DOHH2 (cell line): Measurements from ENCODE around the gene MTCL1.

Experiments used
- H3F3A ChIP-seq: fragments of 200-600 bp; sonication (generic), shearing (Covaris generic); 2 replicates; pipeline ENCODE4 v1.6.0; 2016; ENCODE audit warnings: antibody characterized with exemption, mild to moderate bottlenecking; ENCODE audit not compliant: control insufficient read depth, insufficient read depth
- H3K27ac ChIP-seq: fragments of 200-600 bp; sonication (generic); 2 replicates; pipeline ENCODE4 v1.5.1; 2014; ENCODE audit warnings: low read depth, mild to moderate bottlenecking, low read length, moderate library complexity
- H3K27me3 ChIP-seq: fragments of 200-600 bp; sonication (generic); 2 replicates; pipeline ENCODE4 v1.6.1; 2014; ENCODE audit warnings: mild to moderate bottlenecking, low read length, mixed read lengths; ENCODE audit not compliant: control insufficient read depth
- H3K36me3 ChIP-seq: fragments of 200-600 bp; sonication (generic); 2 replicates; pipeline ENCODE4 v1.6.1; 2014; ENCODE audit warnings: mild to moderate bottlenecking, low read length, moderate library complexity, mixed read lengths; ENCODE audit not compliant: control insufficient read depth
- H3K4me1 ChIP-seq: fragments of 200-600 bp; sonication (generic); 2 replicates; pipeline ENCODE4 v1.6.1; 2014; ENCODE audit warnings: mild to moderate bottlenecking, low read length, mixed read lengths; ENCODE audit not compliant: control insufficient read depth
- H3K4me2 ChIP-seq: fragments of 200-600 bp; sonication (generic); 2 replicates; pipeline ENCODE4 v1.6.0; 2014; ENCODE audit warnings: mild to moderate bottlenecking, low read length, moderate library complexity
- H3K4me3 ChIP-seq: fragments of 200-600 bp; sonication (generic); 2 replicates; pipeline ENCODE4 v1.5.1; 2014; ENCODE audit warnings: mild to moderate bottlenecking, low read length, mixed read lengths
- H3K79me2 ChIP-seq: fragments of 200-600 bp; sonication (generic); 2 replicates; pipeline ENCODE4 v1.6.1; 2014; ENCODE audit warnings: mild to moderate bottlenecking, low read length, mixed read lengths; ENCODE audit not compliant: control insufficient read depth
- H3K9me2 ChIP-seq: fragments of 200-600 bp; sonication (generic); replicated peaks from 2 replicates; pipeline ENCODE4 v1.6.1; 2014; ENCODE audit warnings: mild to moderate bottlenecking, low read length, mixed read lengths; ENCODE audit not compliant: control insufficient read depth
- H3K9me3 ChIP-seq: fragments of 200-600 bp; sonication (generic); 2 replicates; pipeline ENCODE4 v1.6.1; 2014; ENCODE audit warnings: antibody characterized with exemption, low read length, mixed read lengths; ENCODE audit not compliant: control insufficient read depth, insufficient read depth
- H4K20me1 ChIP-seq: fragments of 200-600 bp; sonication (generic); 2 replicates; pipeline ENCODE4 v1.6.0; 2014; ENCODE audit warnings: low read depth, mild to moderate bottlenecking, antibody characterized with exemption, low read length, moderate library complexity; ENCODE audit not compliant: control insufficient read depth, insufficient read depth
- CTCF ChIP-seq: fragments of 200-600 bp; sonication (generic); IDR thresholded peaks from one replicate; pipeline ENCODE4 v1.5.1; 2014; ENCODE audit warnings: antibody characterized with exemption, mild to moderate bottlenecking, low read depth, low read length; ENCODE audit not compliant: poor library complexity, severe bottlenecking
- EZH2phosphoT487 ChIP-seq: fragments of 200-600 bp; sonication (generic); IDR thresholded peaks from 2 replicates; pipeline ENCODE4 v1.6.1; 2017; ENCODE audit warnings: borderline replicate concordance, mild to moderate bottlenecking, antibody characterized with exemption, low read length, moderate library complexity, mixed read lengths

The MTCL1 gene

GRCh38 chr18:8801263-8801901, 96.0 kb downstream of the MTCL1 start:
- no peaks in the 10 kb centered on the region for H3F3A ChIP-seq
- H3K4me3 ChIP-seq, result no peak overlapping the region
- TF ChIP-seq EZH2phosphoT487 (no peak), CTCF (no peak)
- no peaks in the 10 kb centered on the region for H3K27me3 ChIP-seq
- no peaks in the 10 kb centered on the region for H3K4me1 ChIP-seq
- H4K20me1 ChIP-seq, result no peaks in the 10 kb centered on the region
- H3K4me2 ChIP-seq, result no peak overlapping the region
- no peaks in the 10 kb centered on the region for H3K9me2 ChIP-seq
- H3K36me3 ChIP-seq, result no peaks in the 10 kb centered on the region
- H3K27ac ChIP-seq, result no peak overlapping the region
- H3K9me3 ChIP-seq, result no peaks in the 10 kb centered on the region
- H3K79me2 ChIP-seq, result no peaks in the 10 kb centered on the region

- Histone ChIP-seq H3K9me3 (no peaks in the 10 kb centered on the region), H3K4me1 (no peaks in the 10 kb centered on the region), H3K27me3 (no peaks in the 10 kb centered on the region), H3K79me2 (no peaks in the 10 kb centered on the region), H4K20me1 (no peaks in the 10 kb centered on the region), H3K4me2 (no peak overlapping the region), H3K4me3 (no peak overlapping the region), H3K27ac (no peak overlapping the region), H3K36me3 (no peaks in the 10 kb centered on the region), H3F3A (no peaks in the 10 kb centered on the region), H3K9me2 (no peaks in the 10 kb centered on the region)
- TF ChIP-seq EZH2phosphoT487 (no peak), CTCF (no peak)
Measured at GRCh38 chr18:8802017-8802672, 96.8 kb downstream of the MTCL1 start.

- no peaks in the 10 kb centered on the region for H3K36me3 ChIP-seq
- no peak overlapping the region for H3K27ac ChIP-seq
- TF ChIP-seq EZH2phosphoT487 (no peak), CTCF (no peak)
Measured at GRCh38 chr18:8803063-8803795, 97.9 kb downstream of the MTCL1 start.

More at GRCh38 chr18:8803063-8803795, 97.9 kb downstream of the MTCL1 start:
- Histone ChIP-seq H3F3A (no peaks in the 10 kb centered on the region), H3K27me3 (no peaks in the 10 kb centered on the region), H3K4me2 (no peak overlapping the region), H3K9me2 (no peaks in the 10 kb centered on the region), H3K4me3 (no peak overlapping the region), H3K4me1 (no peaks in the 10 kb centered on the region), H4K20me1 (no peaks in the 10 kb centered on the region), H3K9me3 (no peaks in the 10 kb centered on the region), H3K79me2 (no peaks in the 10 kb centered on the region)
